Measurements from ENCODE around the gene TLR8. TPM values are rescaled to one million over a fixed set of nuclear protein-coding genes. Genes with fewer than 3 reads are reported as not detected.
"Not testable (repeated sequence)": the region's sequence is repeated elsewhere in the genome, so short reads cannot be mapped to it uniquely, and the experiment has no call there.

The TLR8 gene
- total RNA-seq, 2 experiments from 2014 or later, result not detected

DNA sequence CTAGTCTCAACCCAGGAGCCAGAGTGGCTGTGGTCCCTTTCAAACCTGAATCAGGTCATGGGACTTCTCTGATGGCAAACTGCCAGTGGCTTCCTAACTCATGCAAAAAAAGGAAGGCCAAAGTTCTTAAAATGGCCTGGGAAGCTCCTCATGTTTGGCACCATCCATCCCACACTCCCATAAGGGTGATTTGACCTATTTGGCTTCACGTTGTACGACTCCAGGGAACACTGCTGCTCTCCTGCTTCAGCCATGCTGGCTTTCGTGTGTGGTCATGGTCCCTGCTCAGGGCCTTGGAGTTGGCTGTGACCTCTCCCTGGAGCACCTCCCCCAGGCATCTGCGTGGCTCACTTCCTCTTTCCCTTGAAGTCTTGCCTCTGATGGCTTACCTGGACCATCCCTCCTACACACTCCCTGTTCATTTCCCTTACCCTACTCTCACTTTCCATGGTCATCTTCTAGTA, 55.7 kb downstream of the TLR8 start:
- POLR2A ChIA-PET, result no interaction called here
- no peaks in the 10 kb centered on the region for H3K79me2 ChIP-seq (ENCODE audit: insufficient read depth, low read depth, low read length)
- no peak overlapping the region for H3K4me3 ChIP-seq (ENCODE audit: low read depth, low read length, poor library complexity, severe bottlenecking)
- intact Hi-C loops (cut with micrococcal nuclease; ENCODE audit: unreplicated experiment), result no loop called here
- H3K4me1 ChIP-seq (ENCODE audit: insufficient read depth, low read length, poor library complexity, severe bottlenecking), result peaks cover 46% of the 10 kb centered on the region
- no peak overlapping the region for H3K4me2 ChIP-seq (ENCODE audit: low read length)
- CTCF ChIA-PET (ENCODE audit: unreplicated experiment), result no interaction called here
- H3K36me3 ChIP-seq (ENCODE audit: insufficient read depth, low read length), result no peaks in the 10 kb centered on the region
- no peak for DNase-seq (ENCODE audit: low spot score)
- no peaks in the 10 kb centered on the region for H4K20me1 ChIP-seq (ENCODE audit: insufficient read depth, low read length)
- no TSS peak for BruUV-seq (replicated peaks)
- H3K9me3 ChIP-seq (ENCODE audit: low read length), result no peaks in the 10 kb centered on the region
- TF ChIP-seq EZH2phosphoT487 (IDR thresholded peaks at IDR 0.05; ENCODE audit: borderline replicate concordance, low read depth, low read length), result no peak
- TF ChIP-seq, protein P1, sequence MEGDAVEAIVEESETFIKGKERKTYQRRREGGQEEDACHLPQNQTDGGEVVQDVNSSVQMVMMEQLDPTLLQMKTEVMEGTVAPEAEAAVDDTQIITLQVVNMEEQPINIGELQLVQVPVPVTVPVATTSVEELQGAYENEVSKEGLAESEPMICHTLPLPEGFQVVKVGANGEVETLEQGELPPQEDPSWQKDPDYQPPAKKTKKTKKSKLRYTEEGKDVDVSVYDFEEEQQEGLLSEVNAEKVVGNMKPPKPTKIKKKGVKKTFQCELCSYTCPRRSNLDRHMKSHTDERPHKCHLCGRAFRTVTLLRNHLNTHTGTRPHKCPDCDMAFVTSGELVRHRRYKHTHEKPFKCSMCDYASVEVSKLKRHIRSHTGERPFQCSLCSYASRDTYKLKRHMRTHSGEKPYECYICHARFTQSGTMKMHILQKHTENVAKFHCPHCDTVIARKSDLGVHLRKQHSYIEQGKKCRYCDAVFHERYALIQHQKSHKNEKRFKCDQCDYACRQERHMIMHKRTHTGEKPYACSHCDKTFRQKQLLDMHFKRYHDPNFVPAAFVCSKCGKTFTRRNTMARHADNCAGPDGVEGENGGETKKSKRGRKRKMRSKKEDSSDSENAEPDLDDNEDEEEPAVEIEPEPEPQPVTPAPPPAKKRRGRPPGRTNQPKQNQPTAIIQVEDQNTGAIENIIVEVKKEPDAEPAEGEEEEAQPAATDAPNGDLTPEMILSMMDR (conservative IDR thresholded peaks at IDR 0.05; ENCODE audit: low read length), result no peak
- H3K27ac ChIP-seq (ENCODE audit: low read depth, low read length, poor library complexity, severe bottlenecking), result no peak overlapping the region
- H3K9me2 ChIP-seq (ENCODE audit: insufficient read depth, low read length), result no peaks in the 10 kb centered on the region
- H2AFZ ChIP-seq (ENCODE audit: low read length), result no peak overlapping the region

DNA sequence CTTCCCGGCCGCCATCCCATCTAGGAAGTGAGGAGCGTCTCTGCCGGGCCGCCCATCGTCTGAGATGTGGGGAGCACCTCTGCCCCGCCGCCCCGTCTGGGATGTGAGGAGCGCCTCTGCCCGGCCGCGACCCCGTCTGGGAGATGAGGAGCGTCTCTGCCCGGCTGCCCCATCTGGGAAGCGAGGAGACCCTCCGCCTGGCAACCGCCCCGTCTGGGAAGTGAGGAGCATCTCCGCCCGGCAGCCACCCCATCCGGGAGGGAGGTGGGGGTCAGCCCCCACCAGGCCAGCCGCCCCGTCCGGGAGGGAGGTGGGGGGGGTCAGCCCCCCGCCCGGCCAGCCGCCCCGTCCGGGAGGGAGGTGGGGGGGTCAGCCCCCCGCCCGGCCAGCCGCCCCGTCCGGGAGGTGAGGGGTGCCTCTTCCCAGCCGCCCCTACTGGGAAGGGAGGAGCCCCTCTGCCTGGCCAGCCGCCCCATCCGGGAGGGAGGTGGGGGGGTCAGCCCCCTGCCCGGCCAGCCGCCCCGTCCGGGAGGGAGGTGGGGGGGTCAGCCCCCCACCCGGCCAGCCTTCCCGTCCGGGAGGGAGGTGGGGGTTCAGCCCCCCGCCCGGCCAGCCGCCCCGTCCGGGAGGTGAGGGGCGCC, 56.9 kb downstream of the TLR8 start:
- H3K79me2 ChIP-seq (ENCODE audit: insufficient read depth, low read depth, low read length); H4K20me1 ChIP-seq (ENCODE audit: insufficient read depth, low read length); H3K4me2 ChIP-seq (ENCODE audit: low read length); BruUV-seq (replicated peaks); H2AFZ ChIP-seq (ENCODE audit: low read length); CTCF ChIA-PET (ENCODE audit: unreplicated experiment); H3K36me3 ChIP-seq (ENCODE audit: insufficient read depth, low read length); H3K9me2 ChIP-seq (ENCODE audit: insufficient read depth, low read length); DNase-seq (ENCODE audit: low spot score); intact Hi-C loops (cut with micrococcal nuclease; ENCODE audit: unreplicated experiment); H3K9me3 ChIP-seq (ENCODE audit: low read length); H3K4me3 ChIP-seq (ENCODE audit: low read depth, low read length, poor library complexity, severe bottlenecking); POLR2A ChIA-PET; H3K27ac ChIP-seq (ENCODE audit: low read depth, low read length, poor library complexity, severe bottlenecking): not testable (repeated sequence)
- H3K4me1 ChIP-seq (ENCODE audit: insufficient read depth, low read length, poor library complexity, severe bottlenecking), result peaks cover 33% of the 10 kb centered on the region

DNA sequence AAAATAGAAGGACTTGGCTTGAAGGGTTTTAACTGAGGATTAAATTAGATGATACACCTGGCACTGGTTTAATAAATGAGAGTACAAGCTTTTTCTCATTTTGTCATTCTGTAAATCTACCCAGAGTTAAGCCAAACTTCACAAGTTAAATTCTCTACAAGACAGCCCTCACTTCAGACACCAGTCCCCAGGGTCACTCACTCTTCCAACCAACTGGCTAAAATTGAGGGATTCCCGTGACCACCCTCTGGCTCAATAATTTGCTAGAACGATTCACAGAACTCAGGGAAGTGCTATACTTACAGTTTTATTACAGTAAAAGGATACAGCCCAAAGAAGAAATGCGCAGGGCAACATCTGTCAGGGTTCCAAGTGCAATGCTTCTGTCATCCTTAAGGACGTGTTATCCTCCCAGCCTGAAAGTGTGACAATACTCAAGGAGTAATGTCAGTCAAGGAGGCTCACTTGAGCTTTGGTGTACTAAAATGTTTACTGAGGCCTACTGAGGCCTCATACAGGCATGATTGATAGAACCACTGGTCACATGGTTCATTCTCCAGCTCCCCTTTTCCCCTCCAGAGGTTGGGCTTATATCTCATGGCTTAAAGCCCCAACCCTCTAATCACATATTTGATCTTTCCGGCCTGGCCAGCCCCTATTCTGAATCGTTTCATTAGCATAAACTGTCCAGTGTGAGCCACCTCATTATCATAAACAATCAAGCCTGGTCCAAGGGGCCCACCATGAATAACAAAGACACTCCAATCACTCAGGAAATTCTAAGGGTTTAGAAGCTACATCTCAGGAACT, 58.9 kb downstream of the TLR8 start:
- Histone ChIP-seq H3K4me2 (ENCODE audit: low read length) (no peak overlapping the region), H3K4me1 (ENCODE audit: insufficient read depth, low read length, poor library complexity, severe bottlenecking) (peaks cover 20% of the 10 kb centered on the region), H3K9me3 (ENCODE audit: low read length) (no peaks in the 10 kb centered on the region), H3K79me2 (ENCODE audit: insufficient read depth, low read depth, low read length) (no peaks in the 10 kb centered on the region), H3K36me3 (ENCODE audit: insufficient read depth, low read length) (no peaks in the 10 kb centered on the region), H3K4me3 (ENCODE audit: low read depth, low read length, poor library complexity, severe bottlenecking) (no peak overlapping the region), H4K20me1 (ENCODE audit: insufficient read depth, low read length) (no peaks in the 10 kb centered on the region), H3K27ac (ENCODE audit: low read depth, low read length, poor library complexity, severe bottlenecking) (no peak overlapping the region), H2AFZ (ENCODE audit: low read length) (peak overlapping the region; percentile 67), H3K9me2 (ENCODE audit: insufficient read depth, low read length) (no peaks in the 10 kb centered on the region)
- TF ChIP-seq, protein P1 (conservative IDR thresholded peaks at IDR 0.05; ENCODE audit: low read length), result no peak
- TF ChIP-seq EZH2phosphoT487 (IDR thresholded peaks at IDR 0.05; ENCODE audit: borderline replicate concordance, low read depth, low read length), result no peak
- ChIA-PET CTCF (ENCODE audit: unreplicated experiment) (interaction anchor here (0.5 kb wide), 1 partner anchor 715 kb away, joined by 3 read pairs; no protein-coding TSS in a partner anchor), POLR2A (interaction anchor here (0.8 to 1.5 kb wide), 2 partner anchors 9 kb away, joined by 3 to 9 read pairs; partner anchors contain the start of gene TMSB4X)
- no TSS peak for BruUV-seq (replicated peaks)
- intact Hi-C loops (cut with micrococcal nuclease; ENCODE audit: unreplicated experiment), result no loop called here
- DNase-seq (ENCODE audit: low spot score), result no peak

Data from OCI-LY7 (cell line).